ENCODE measurements around the gene METTL3.

METTL3 gene

GRCh38 chr14:21541413-21542074, 30.4 kb upstream of the METTL3 start:
- no peak for FAIRE-seq

GRCh38 chr14:21539189-21539940, 28.2 kb upstream of the METTL3 start:
- DNase-seq (ENCODE audit: insufficient read length, low spot score) = no peak
- no peak for FAIRE-seq
- TF ChIP-seq POLR2AphosphoS5 (IDR thresholded peaks at IDR 0.05; ENCODE audit: low read depth, low read length) (no peak), POLR2A (IDR thresholded peaks at IDR 0.05; ENCODE audit: low read depth, low read length) (no peak), TAF1 (IDR thresholded peaks at IDR 0.05; ENCODE audit: low read depth, low read length) (no peak), POU2F2 (IDR thresholded peaks at IDR 0.05; ENCODE audit: low read depth, low read length) (no peak), SPI1 (IDR thresholded peaks at IDR 0.05; ENCODE audit: low read depth, low read length) (no peak), PAX5 (IDR thresholded peaks at IDR 0.05; ENCODE audit: insufficient read depth, low read length, severe bottlenecking) (no peak)

More at GRCh38 chr14:21541413-21542074, 30.4 kb upstream of the METTL3 start:
- DNase-seq (ENCODE audit: insufficient read length, low spot score) = no peak
- TF ChIP-seq POLR2AphosphoS5 (IDR thresholded peaks at IDR 0.05; ENCODE audit: low read depth, low read length) (no peak), PAX5 (IDR thresholded peaks at IDR 0.05; ENCODE audit: insufficient read depth, low read length, severe bottlenecking) (no peak), TAF1 (IDR thresholded peaks at IDR 0.05; ENCODE audit: low read depth, low read length) (no peak), POLR2A (IDR thresholded peaks at IDR 0.05; ENCODE audit: low read depth, low read length) (no peak), POU2F2 (IDR thresholded peaks at IDR 0.05; ENCODE audit: low read depth, low read length) (no peak), SPI1 (IDR thresholded peaks at IDR 0.05; ENCODE audit: low read depth, low read length) (no peak)

DNA sequence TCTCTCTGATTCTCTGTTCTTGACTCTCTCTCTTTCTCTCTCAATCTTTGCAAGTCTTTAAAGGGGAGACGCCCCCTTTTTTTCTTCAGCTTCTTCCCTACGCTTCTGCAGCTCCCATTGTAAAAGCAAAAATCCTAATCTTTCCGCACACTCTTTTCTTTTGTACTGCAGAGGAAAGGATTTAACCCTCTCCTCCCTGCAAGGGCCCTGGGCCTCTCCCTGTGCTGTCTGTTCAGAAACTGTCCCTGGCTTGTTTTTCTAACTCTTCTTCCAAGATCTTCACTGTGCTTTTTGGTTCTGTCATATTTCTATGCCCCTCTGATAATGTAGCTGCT, 25.9 kb upstream of the METTL3 start:
- DNase-seq (ENCODE audit: insufficient read length, low spot score) = no peak
- no peak for FAIRE-seq
- TF ChIP-seq POU2F2 (IDR thresholded peaks at IDR 0.05; ENCODE audit: low read depth, low read length) (no peak), POLR2A (IDR thresholded peaks at IDR 0.05; ENCODE audit: low read depth, low read length) (no peak)

DNA sequence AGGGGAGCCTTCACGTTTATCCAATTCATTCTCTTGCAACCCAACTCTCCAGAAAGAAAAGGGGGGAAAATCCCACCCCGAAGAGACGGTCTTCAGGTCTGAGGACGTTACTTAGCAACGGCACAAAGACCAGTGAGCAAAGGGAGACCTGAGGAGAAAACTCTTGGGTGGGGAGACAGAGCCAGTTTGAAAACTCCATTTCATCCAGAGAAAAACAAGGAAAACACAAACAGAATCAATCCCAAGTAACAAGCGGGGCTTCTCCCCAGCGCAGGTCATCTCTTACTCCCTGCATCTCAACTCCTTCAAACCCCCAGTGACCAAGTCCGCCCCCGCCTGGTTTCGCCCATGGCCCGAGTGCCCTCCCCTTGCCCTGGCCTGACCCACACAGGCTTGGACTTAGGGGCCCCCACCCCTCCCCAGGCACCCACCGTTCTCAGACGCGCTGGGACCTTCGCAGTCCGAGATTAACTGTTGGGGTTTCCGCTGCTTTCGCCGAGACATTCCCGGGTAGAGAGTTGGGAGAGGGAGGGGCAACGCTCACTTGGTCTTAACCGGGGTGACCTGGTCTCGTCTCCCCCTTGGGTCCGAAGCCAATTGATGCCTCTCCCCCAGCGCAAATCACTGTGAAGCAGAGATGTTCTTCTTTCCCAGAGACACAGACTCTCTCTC, 25.4 kb upstream of the METTL3 start:
- DNase-seq (ENCODE audit: insufficient read length, low spot score) (no peak), FAIRE-seq (no peak)
- TF ChIP-seq PAX5 (IDR thresholded peaks at IDR 0.05; ENCODE audit: insufficient read depth, low read length, severe bottlenecking) (no peak), POU2F2 (IDR thresholded peaks at IDR 0.05; ENCODE audit: low read depth, low read length) (no peak), SPI1 (IDR thresholded peaks at IDR 0.05; ENCODE audit: low read depth, low read length) (no peak), POLR2AphosphoS5 (IDR thresholded peaks at IDR 0.05; ENCODE audit: low read depth, low read length) (no peak), POLR2A (IDR thresholded peaks at IDR 0.05; ENCODE audit: low read depth, low read length) (no peak), TAF1 (IDR thresholded peaks at IDR 0.05; ENCODE audit: low read depth, low read length) (no peak)

- TF ChIP-seq POLR2A (IDR thresholded peaks at IDR 0.05; ENCODE audit: low read depth, low read length) (no peak), POU2F2 (IDR thresholded peaks at IDR 0.05; ENCODE audit: low read depth, low read length) (no peak), PAX5 (IDR thresholded peaks at IDR 0.05; ENCODE audit: insufficient read depth, low read length, severe bottlenecking) (no peak), POLR2AphosphoS5 (IDR thresholded peaks at IDR 0.05; ENCODE audit: low read depth, low read length) (no peak), SPI1 (IDR thresholded peaks at IDR 0.05; ENCODE audit: low read depth, low read length) (no peak), TAF1 (IDR thresholded peaks at IDR 0.05; ENCODE audit: low read depth, low read length) (no peak)
- DNase-seq (ENCODE audit: insufficient read length, low spot score) (no peak), FAIRE-seq (no peak)
Observed at GRCh38 chr14:21535545-21536417, 24.6 kb upstream of the METTL3 start.

- no peak for FAIRE-seq
- DNase-seq (ENCODE audit: insufficient read length, low spot score) = no peak
- no peak for TF ChIP-seq SPI1 (IDR thresholded peaks at IDR 0.05; ENCODE audit: low read depth, low read length)
- TF ChIP-seq POLR2AphosphoS5 (IDR thresholded peaks at IDR 0.05; ENCODE audit: low read depth, low read length) = no peak
- TF ChIP-seq POLR2A (IDR thresholded peaks at IDR 0.05; ENCODE audit: low read depth, low read length) = no peak
- TF ChIP-seq PAX5 (IDR thresholded peaks at IDR 0.05; ENCODE audit: insufficient read depth, low read length, severe bottlenecking) = no peak
- no peak for TF ChIP-seq POU2F2 (IDR thresholded peaks at IDR 0.05; ENCODE audit: low read depth, low read length)
- TF ChIP-seq TAF1 (IDR thresholded peaks at IDR 0.05; ENCODE audit: low read depth, low read length) = no peak
Observed at GRCh38 chr14:21534576-21534975, 23.4 kb upstream of the METTL3 start.

- TF ChIP-seq SPI1 (IDR thresholded peaks at IDR 0.05; ENCODE audit: low read depth, low read length) (no peak), PAX5 (IDR thresholded peaks at IDR 0.05; ENCODE audit: insufficient read depth, low read length, severe bottlenecking) (no peak), TAF1 (IDR thresholded peaks at IDR 0.05; ENCODE audit: low read depth, low read length) (no peak), POLR2A (IDR thresholded peaks at IDR 0.05; ENCODE audit: low read depth, low read length) (no peak), POU2F2 (IDR thresholded peaks at IDR 0.05; ENCODE audit: low read depth, low read length) (no peak), POLR2AphosphoS5 (IDR thresholded peaks at IDR 0.05; ENCODE audit: low read depth, low read length) (no peak)
- no peak for DNase-seq (ENCODE audit: insufficient read length, low spot score)
- FAIRE-seq = no peak
Observed at GRCh38 chr14:21533294-21533693, 22.2 kb upstream of the METTL3 start.

DNA sequence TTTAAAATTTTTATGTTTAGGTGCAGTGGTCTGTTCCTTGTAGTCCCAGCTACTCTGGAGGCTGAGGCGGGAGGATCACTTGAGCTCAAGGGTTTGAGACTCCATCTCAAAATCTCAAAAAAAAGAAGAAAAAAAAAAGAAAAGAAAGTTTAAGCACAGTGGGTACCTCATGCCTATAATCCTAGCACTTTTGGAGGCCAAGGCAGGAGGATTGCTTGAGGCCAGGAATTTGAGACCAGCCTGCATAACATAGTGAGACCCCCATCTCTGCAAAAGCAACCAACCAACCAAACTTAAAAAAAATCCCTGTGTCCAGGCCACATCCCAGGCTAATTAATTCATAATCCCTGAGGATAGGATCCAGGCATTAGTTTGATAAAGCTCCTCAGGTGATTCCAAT, 18.4 kb upstream of the METTL3 start:
- TF ChIP-seq POLR2AphosphoS5 (IDR thresholded peaks at IDR 0.05; ENCODE audit: low read depth, low read length) = no peak
- TF ChIP-seq SPI1 (IDR thresholded peaks at IDR 0.05; ENCODE audit: low read depth, low read length) = no peak
- no peak for TF ChIP-seq POU2F2 (IDR thresholded peaks at IDR 0.05; ENCODE audit: low read depth, low read length)
- TF ChIP-seq PAX5 (IDR thresholded peaks at IDR 0.05; ENCODE audit: insufficient read depth, low read length, severe bottlenecking) = no peak
- no peak for TF ChIP-seq POLR2A (IDR thresholded peaks at IDR 0.05; ENCODE audit: low read depth, low read length)
- no peak for TF ChIP-seq TAF1 (IDR thresholded peaks at IDR 0.05; ENCODE audit: low read depth, low read length)
- DNase-seq (ENCODE audit: insufficient read length, low spot score) (no peak), FAIRE-seq (no peak)
